Thoracic aorta (tissue), 2 donors: ENCODE data around the gene USP50. TPM values are rescaled to one million over a fixed set of nuclear protein-coding genes. Genes with fewer than 3 reads are reported as not detected.

Source experiments
- ATAC-seq: fragments of 150-250 bp; one replicate; pipeline ENCODE4 v1.8.0; 2017; ENCODE audit warnings: low read depth; ENCODE audit not compliant: insufficient number of reproducible peaks, low FRiP score
- DNase-seq: peaks from one replicate; pipeline ENCODE4 v3.0.0-alpha.2; 2020; ENCODE audit warnings: low spot score
- H3K27ac ChIP-seq, 2 donors: fragments of 200-600 bp; sonication (generic); 1 replicate in 1 of 2; 2 replicates in 1 of 2; pipeline ENCODE4 v1.5.1; 2016; ENCODE audit warnings: mild to moderate bottlenecking in 2 of 2, moderate library complexity in 2 of 2
- H3K27me3 ChIP-seq: fragments of 200-600 bp; sonication (generic); replicated peaks from 2 replicates; pipeline ENCODE4 v1.6.0; 2016; ENCODE audit warnings: mild to moderate bottlenecking; ENCODE audit not compliant: insufficient read depth
- H3K36me3 ChIP-seq: fragments of 200-600 bp; sonication (generic); one replicate; pipeline ENCODE4 v1.5.1; 2016
- H3K4me1 ChIP-seq, 2 donors: fragments of 200-600 bp; sonication (generic); 1 replicate in 1 of 2; 2 replicates in 1 of 2; pipeline versions ENCODE4 v1.5.1 to v1.6.0; 2016; ENCODE audit warnings: low read depth in 2 of 2, mild to moderate bottlenecking in 1 of 2; ENCODE audit not compliant: control insufficient read depth in 1 of 2
- H3K4me3 ChIP-seq: fragments of 200-600 bp; sonication (generic); 2 replicates; pipeline ENCODE4 v1.5.1; 2016; ENCODE audit warnings: mild to moderate bottlenecking
- H3K9me3 ChIP-seq: fragments of 200-600 bp; sonication (generic); 2 replicates; pipeline ENCODE4 v1.5.1; 2016
- total RNA-seq, 2 donors: library from RNA; depleted of rRNA; stranded (reverse); fragments of >200 nt; gene quantifications; one replicate each; pipeline versions ENCODE4 v1.1.0 to v1.2.3, GENCODE V29; 2016
- TF ChIP-seq, protein P1 (sequence below): fragments of 200-600 bp; sonication (generic); IDR thresholded peaks from one replicate; pipeline ENCODE4 v1.5.1; 2019; ENCODE audit warnings: antibody characterized with exemption

Gene USP50
- total RNA-seq, 2 donors from 2014 or later = not detected

DNA sequence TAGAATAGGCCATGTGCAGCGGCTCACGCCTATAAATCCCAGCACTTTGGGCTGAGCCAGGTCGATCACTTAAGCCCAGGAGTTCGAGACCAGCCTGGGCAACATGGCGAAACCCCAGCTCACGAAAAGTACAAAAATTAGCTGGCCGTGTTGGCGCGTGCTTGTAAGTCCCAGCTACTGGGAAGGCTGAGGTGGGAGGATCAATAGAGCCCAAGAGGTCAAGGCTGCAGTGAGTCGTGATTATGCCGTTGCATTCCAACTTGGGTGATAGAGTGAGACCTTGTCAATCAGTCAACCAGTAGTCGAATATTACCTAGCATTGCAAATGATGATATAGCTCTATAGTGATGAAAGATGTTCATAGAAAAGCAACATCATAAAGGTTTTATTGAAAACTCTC is 70.3 kb downstream of the USP50 start:
- Histone ChIP-seq H3K36me3 (peaks cover 21% of the 10 kb centered on the region), H3K4me3 (no peak overlapping the region), H3K27me3 (no peaks in the 10 kb centered on the region), H3K4me1 (no peaks in the 10 kb centered on the region), H3K9me3 (no peaks in the 10 kb centered on the region), H3K27ac (no peak overlapping the region)
- TF ChIP-seq, protein P1, sequence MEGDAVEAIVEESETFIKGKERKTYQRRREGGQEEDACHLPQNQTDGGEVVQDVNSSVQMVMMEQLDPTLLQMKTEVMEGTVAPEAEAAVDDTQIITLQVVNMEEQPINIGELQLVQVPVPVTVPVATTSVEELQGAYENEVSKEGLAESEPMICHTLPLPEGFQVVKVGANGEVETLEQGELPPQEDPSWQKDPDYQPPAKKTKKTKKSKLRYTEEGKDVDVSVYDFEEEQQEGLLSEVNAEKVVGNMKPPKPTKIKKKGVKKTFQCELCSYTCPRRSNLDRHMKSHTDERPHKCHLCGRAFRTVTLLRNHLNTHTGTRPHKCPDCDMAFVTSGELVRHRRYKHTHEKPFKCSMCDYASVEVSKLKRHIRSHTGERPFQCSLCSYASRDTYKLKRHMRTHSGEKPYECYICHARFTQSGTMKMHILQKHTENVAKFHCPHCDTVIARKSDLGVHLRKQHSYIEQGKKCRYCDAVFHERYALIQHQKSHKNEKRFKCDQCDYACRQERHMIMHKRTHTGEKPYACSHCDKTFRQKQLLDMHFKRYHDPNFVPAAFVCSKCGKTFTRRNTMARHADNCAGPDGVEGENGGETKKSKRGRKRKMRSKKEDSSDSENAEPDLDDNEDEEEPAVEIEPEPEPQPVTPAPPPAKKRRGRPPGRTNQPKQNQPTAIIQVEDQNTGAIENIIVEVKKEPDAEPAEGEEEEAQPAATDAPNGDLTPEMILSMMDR = no peak
- no peak for ATAC-seq
- DNase-seq = no peak

DNA sequence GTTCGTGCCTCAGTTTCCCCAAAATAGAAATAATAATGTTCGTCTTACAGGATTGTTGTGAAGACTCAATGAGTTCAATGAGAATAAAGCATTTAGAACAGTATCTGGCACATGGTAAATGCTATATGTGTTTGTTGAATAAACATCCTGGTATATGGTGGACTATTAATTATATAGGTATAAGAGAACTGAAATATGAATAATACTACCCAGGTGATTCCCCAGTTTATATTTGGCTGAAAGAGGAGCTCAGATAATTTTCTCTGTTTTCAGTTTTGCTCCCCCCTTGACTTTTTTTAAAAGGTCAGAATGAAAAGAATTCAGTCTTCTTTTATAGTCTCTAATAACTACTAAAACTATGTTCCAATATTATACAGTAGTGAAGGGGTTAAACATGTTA is 75.4 kb downstream of the USP50 start:
- Histone ChIP-seq H3K27ac (no peak overlapping the region), H3K27me3 (no peaks in the 10 kb centered on the region), H3K9me3 (no peaks in the 10 kb centered on the region), H3K4me3 (no peak overlapping the region), H3K36me3 (peaks cover 13% of the 10 kb centered on the region), H3K4me1 (no peaks in the 10 kb centered on the region)
- DNase-seq (no peak), ATAC-seq (no peak)
- TF ChIP-seq, protein P1 = no peak

DNA sequence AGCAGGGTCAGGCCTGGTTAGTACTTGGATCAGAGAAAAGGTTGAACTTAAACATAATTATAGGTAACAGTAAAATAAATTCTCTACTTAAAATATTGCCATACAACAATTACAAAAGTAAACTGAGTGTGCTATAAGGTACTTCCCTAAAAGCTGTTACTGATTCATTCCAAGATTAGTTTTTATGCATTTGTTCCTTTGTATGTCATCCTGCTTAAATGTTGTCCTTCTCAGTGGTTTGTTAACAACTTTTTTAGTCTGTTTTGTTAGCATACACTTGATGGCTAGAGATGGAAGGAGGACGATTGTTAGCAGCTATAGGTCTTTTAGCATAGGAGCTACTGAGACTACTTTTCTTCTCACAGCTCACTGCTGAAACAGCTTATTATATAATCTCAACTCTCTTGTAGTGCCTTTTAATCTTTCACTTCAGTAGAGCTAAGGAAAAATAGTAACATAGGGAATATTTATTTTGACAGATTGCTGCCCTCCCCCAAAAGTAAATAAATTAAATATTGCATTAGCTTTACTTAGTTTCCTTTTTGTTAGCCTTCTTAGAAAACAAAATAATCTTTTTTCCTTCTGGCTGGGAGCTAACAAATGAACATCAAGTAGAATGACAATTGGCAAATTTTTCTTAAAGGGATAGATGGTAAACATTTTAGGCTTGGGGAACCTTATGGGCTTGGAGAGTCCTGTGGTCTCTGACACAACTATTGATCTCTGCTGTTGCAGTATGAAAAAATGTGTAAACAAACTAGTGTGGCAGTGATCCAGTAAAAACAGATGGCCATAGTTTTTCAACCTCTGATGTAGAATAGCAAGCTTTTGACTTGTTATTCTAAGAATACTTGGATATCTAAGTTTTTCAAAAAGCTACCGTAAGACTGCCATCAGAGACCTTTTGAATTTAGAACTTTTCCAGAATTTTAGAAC is 82.8 kb downstream of the USP50 start:
- no peak overlapping the region for H3K4me3 ChIP-seq
- ATAC-seq (no peak), DNase-seq (no peak)
- no peak overlapping the region for H3K27ac ChIP-seq
- H3K27me3 ChIP-seq = no peaks in the 10 kb centered on the region
- TF ChIP-seq, protein P1 = no peak
- no peaks in the 10 kb centered on the region for H3K4me1 ChIP-seq
- H3K36me3 ChIP-seq = peaks cover 12% of the 10 kb centered on the region
- H3K9me3 ChIP-seq = no peaks in the 10 kb centered on the region

DNA sequence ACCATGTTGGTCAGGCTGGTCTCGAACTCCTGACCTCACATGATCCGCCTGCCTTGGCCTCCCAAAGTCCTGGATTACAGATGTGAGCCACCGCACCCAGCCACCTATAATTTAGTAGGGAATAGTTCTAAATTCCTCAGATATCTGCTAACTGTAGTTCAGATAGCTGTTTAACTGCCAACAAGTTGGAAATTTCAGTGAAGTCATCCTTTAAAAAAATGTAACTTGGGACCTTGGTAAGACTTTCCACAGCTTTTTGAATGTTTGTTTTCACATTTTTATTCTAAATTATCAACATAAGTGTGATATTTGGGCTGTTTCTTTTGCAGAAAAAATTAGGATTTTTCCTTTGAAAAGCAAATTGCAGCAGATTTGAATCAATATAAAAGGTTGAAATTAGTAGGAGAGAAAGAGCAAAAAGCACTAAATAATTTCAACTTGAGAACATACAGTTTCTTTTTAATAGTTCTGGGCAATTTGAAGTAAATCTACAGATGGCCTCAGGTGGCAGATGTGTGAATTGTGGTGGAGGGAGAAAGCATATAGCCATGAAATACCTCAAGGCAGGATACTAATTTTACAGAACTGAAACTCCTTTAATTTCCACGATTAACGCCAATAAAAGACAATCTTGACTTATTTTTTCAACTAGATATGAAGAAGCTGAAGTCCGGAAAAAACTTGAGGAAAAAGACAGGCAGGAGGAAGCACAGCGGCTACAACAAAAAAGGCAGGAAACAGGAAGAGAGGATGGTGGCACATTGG is 87.9 kb downstream of the USP50 start:
- Histone ChIP-seq H3K9me3 (no peaks in the 10 kb centered on the region), H3K27me3 (no peaks in the 10 kb centered on the region), H3K4me3 (no peak overlapping the region), H3K4me1 (peaks cover 0 to 7% of the 10 kb centered on the region in 2 donors), H3K27ac (no peak overlapping the region), H3K36me3 (peaks cover 21% of the 10 kb centered on the region)
- TF ChIP-seq, protein P1 = no peak
- ATAC-seq = no peak
- no peak for DNase-seq

DNA sequence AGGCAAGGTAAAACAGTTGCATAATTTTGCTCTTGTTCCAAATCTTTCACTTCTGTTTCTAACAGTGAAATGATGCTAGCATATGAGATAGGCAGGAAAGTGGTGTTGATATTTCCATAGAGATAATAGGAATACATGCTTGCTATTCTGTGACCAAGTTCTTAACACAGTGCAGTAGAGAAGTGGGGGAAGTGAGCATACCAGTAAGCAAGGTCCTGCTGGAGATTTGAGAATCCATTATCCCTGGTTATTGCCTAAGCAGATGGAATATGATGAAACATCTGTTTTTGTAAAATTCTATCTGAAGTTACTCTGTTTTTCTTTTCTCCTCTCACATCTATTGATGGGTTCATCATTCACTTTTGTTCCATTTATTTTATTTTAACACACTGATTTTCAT is 93.5 kb downstream of the USP50 start:
- H3K27ac ChIP-seq = no peak overlapping the region
- ATAC-seq = no peak

More for the DNA sequence above, 93.5 kb downstream of the USP50 start:
- Histone ChIP-seq H3K4me3 (no peak overlapping the region), H3K27me3 (no peaks in the 10 kb centered on the region), H3K9me3 (no peaks in the 10 kb centered on the region), H3K4me1 (peaks cover 0 to under 1% of the 10 kb centered on the region in 2 donors), H3K36me3 (peaks cover 15% of the 10 kb centered on the region)
- DNase-seq = no peak
- TF ChIP-seq, protein P1 = no peak
